Adrenal gland (tissue), 12 donors: ENCODE results near the gene CDK14. TPM values are rescaled to one million over a fixed set of nuclear protein-coding genes. Genes with fewer than 3 reads are reported as not detected.

Experiments
- DNase-seq, 7 donors: peaks; one replicate each; pipeline ENCODE4 v3.0.0-alpha.2; 2019 to 2020
- H3K27ac ChIP-seq, 5 donors: fragments of 200-600 bp; sonication (generic) in 4 of 5; 1 replicate in 3 of 5; 2 replicates in 2 of 5; pipeline versions ENCODE4 v1.5.1 to v1.8.0; 2016 to 2020; ENCODE audit warnings: mild to moderate bottlenecking in 1 of 5
- H3K27me3 ChIP-seq: fragments of 200-600 bp; 2 replicates; pipeline ENCODE4 v1.8.0; 2021
- H3K36me3 ChIP-seq, 2 donors: fragments of 200-600 bp; replicated peaks in 1 of 2; 1 replicate in 1 of 2; 2 replicates in 1 of 2; pipeline versions ENCODE4 v1.5.1 to v1.8.0; 2018 to 2022
- H3K4me1 ChIP-seq, 2 donors: fragments of 200-600 bp; replicated peaks in 1 of 2; 1 replicate in 1 of 2; 2 replicates in 1 of 2; pipeline versions ENCODE4 v1.5.1 to v1.8.0; 2018 to 2021
- H3K4me3 ChIP-seq, 4 donors: fragments of 200-600 bp; sonication (generic) in 3 of 4; one replicate each; pipeline ENCODE4 v1.5.1; 2016 to 2018
- H3K9me3 ChIP-seq, 3 donors: fragments of 200-600 bp; sonication (generic) in 1 of 3; replicated peaks in 1 of 3; 1 replicate in 2 of 3; 2 replicates in 1 of 3; pipeline versions ENCODE4 v1.5.1 to v1.8.0; 2016 to 2021
- CTCF ChIP-seq, 6 experiments: fragments of 450-650 bp in 4 of 6; fragments of 200-600 bp in 2 of 6; sonication (generic) in 1 of 6; IDR thresholded peaks; 1 replicate in 5 of 6; 2 replicates in 1 of 6; pipeline versions ENCODE4 v1.5.1 to v1.8.0; 2016 to 2021; ENCODE audit warnings: antibody characterized with exemption in 6 of 6, mild to moderate bottlenecking in 2 of 6, moderate library complexity in 1 of 6
- POLR2A ChIP-seq, 2 donors: fragments of 450-650 bp; IDR thresholded peaks; one replicate each; pipeline ENCODE4 v1.6.1; 2017; ENCODE audit warnings: antibody characterized with exemption in 2 of 2, mild to moderate bottlenecking in 2 of 2, moderate library complexity in 1 of 2
- WGBS, 4 donors: extraction: QIAGEN DNeasy Blood & Tissue Kit in 2 of 4; methylation state at CpG; one replicate each; pipeline versions ENCODE4 v1.1.5 to v1.1.7; 2013 to 2017; 5-methylcytosine and 5-hydroxymethylcytosine counted together
- intact Hi-C, 2 donors: fragments of 100-400 bp; cut with DNase I; formaldehyde crosslinking; loops; one replicate each; pipeline versions ENCODE4 v1.14.1 to v1.15.0; 2022 to 2023
- polyA plus RNA-seq, 3 donors: library from polyadenylated mRNA; stranded (reverse); fragments of 200-250 nt in 2 of 3; fragments of 350-450 nt in 1 of 3; fragmentation: Illumina TruSeq in 1 of 3; extraction: RNeasy Lipid Tissue Mini Kit (QIAGEN cat#74804) in 1 of 3; gene quantifications; one replicate each; pipeline ENCODE4 v1.2.3, GENCODE V29; 2013 to 2014
- total RNA-seq, 9 donors: library from RNA; depleted of rRNA in 4 of 9; stranded (reverse); fragments of >200 nt in 4 of 9; fragments of 120-200 nt in 1 of 9; fragmentation: NEBNext Ultra II Directional in 1 of 9; extraction: Animal tissue kit (Norgen Biotek cat#: 25700) in 1 of 9; gene quantifications; one replicate each; pipeline versions ENCODE4 v1.1.0 to v1.2.4, GENCODE V29; 2013 to 2023
- donor health status: healthy with polysubstance abuse.
- donor health status: Bipolar disorder and iron deficiency.
- donor health status: DM: yes; HTN: yes; CAD: no.
- donor health status: DM: no; HTN: no; CAD: no.
- donor health status: DM: no; HTN: no; CAD: no.
- donor health status: DM: yes; HTN: yes; CAD: no.

Gene CDK14
- total and polyA plus RNA-seq, 12 donors, result 1.9 to 14.5 (median 7.6) TPM

GRCh38 chr7:91137153-91137787 is 541.1 kb downstream of the CDK14 start:
- TF ChIP-seq POLR2A (IDR thresholded peaks at IDR 0.05) (no peak), CTCF (IDR thresholded peaks at IDR 0.05) (no peak)
- DNase-seq, result no peak
- Histone ChIP-seq H3K4me3 (no peak overlapping the region), H3K27me3 (no peaks in the 10 kb centered on the region), H3K4me1 (no peaks in the 10 kb centered on the region), H3K9me3 (no peaks in the 10 kb centered on the region), H3K27ac (no peak overlapping the region), H3K36me3 (no peaks in the 10 kb centered on the region)
- 72 to 82% (median 79%) methylated on average over 3 of the region's 3 CpGs for WGBS, 4 donors
- intact Hi-C loops, result no loop called here

DNA sequence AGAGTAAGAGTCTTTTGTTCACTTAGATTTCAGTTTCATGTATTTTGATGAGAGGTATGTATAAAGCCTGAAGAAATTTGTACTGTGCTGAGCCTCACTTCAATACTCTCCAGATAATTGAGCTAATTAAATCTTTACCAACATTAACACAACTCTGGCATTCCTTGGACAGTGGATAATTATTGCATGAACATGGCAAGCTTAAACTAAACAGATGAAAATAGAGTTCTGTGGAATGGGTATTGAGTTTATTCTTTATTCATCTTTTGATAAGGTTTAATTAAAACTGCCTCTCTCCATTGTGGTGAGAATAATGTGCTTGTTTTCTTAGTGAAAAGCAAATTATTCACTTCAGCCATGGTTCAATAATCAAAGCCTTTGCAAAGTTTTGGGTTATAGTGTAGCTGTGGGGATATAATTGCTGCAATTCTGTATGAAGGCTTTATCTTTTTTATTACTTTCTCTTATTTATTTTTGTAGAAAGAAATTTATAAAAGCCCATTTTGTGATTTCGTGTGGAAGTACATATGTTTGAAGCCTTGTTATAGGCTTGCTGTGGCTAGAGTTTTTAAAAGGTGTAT is 541.8 kb downstream of the CDK14 start:
- intact Hi-C loops, result no loop called here
- TF ChIP-seq CTCF (IDR thresholded peaks at IDR 0.05) (no peak), POLR2A (IDR thresholded peaks at IDR 0.05) (no peak)
- Histone ChIP-seq H3K36me3 (no peaks in the 10 kb centered on the region), H3K27me3 (no peaks in the 10 kb centered on the region), H3K9me3 (no peaks in the 10 kb centered on the region), H3K27ac (no peak overlapping the region), H3K4me3 (no peak overlapping the region), H3K4me1 (no peaks in the 10 kb centered on the region)
- WGBS, 4 donors, result 86 to 91% (median 88%) methylated on average over 1 of the region's 1 CpG
- DNase-seq, result no peak

GRCh38 chr7:91140286-91140685 is 544.2 kb downstream of the CDK14 start:
- Histone ChIP-seq H3K27me3 (no peaks in the 10 kb centered on the region), H3K36me3 (no peaks in the 10 kb centered on the region), H3K4me1 (no peaks in the 10 kb centered on the region), H3K4me3 (no peak overlapping the region), H3K9me3 (no peaks in the 10 kb centered on the region), H3K27ac (no peak overlapping the region)
- 68 to 85% (median 74%) methylated on average over 2 of the region's 2 CpGs for WGBS, 4 donors
- TF ChIP-seq POLR2A (IDR thresholded peaks at IDR 0.05), result no peak
- no peak for TF ChIP-seq CTCF (IDR thresholded peaks at IDR 0.05)
- DNase-seq, result no peak
- intact Hi-C loops, result no loop called here

DNA sequence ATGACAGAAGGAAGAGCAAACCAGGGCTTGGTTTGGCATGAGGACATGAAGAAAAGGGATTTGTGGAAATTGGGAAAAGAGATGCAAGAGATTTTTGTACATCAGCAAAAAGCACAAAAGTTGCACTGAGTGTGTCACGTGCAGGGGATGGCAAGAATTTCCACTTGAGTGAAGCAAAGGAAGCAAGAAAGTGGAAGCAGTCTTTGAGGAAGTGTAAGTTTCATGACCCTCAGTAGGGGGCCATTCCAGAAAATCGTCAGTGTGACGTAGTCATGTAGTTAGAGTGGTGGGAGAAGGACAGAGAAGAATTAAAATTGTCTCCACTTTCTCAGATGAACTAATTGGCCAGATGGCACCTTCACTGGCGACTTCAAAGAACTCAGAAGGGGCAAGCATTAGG is 544.9 kb downstream of the CDK14 start:
- peak; percentile 15 to 56 (median 21) for DNase-seq
- intact Hi-C loops, result no loop called here
- 45 to 63% (median 51%) methylated on average over 4 of the region's 4 CpGs for WGBS, 4 donors

More for the DNA sequence above, 544.9 kb downstream of the CDK14 start:
- Histone ChIP-seq H3K9me3 (no peaks in the 10 kb centered on the region), H3K27ac (no peak overlapping the region), H3K4me1 (no peaks in the 10 kb centered on the region), H3K4me3 (no peak overlapping the region), H3K27me3 (no peaks in the 10 kb centered on the region), H3K36me3 (no peaks in the 10 kb centered on the region)
- TF ChIP-seq CTCF (IDR thresholded peaks at IDR 0.05) (peak in 2 of 6 experiments; percentile 8 to 27), POLR2A (IDR thresholded peaks at IDR 0.05) (no peak)
